ENCODE measurements around the gene AASS. TPM values are rescaled to one million over a fixed set of nuclear protein-coding genes. Genes with fewer than 3 reads are reported as not detected.

Gene AASS
- total RNA-seq, 1 experiment from 2014 or later = 0.91 TPM

DNA sequence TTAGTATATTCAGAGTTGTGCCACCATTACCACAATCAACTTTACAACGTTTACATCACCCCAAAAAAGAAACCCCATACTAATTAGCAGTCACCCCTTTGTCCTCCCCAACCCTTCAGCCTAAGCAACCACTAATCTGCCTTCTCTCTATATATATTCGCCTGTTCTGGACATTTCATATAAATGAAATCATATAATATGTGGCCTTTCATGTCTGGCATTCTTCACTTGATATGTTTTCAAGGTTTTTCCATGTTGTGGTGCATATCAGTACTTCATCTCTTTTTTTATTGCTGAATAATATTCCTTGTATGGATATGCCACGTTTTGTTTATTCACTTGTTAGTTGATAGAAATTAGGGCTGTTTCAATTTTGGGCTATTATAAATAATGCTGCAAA is 70.4 kb downstream of the AASS start:
- CTCF ChIA-PET = no interaction called here
- Histone ChIP-seq H2AFZ (ENCODE audit: low read length) (no peak overlapping the region), H3F3A (ENCODE audit: low read length, unreplicated experiment) (no peaks in the 10 kb centered on the region), H3K9me3 (ENCODE audit: low read length) (no peaks in the 10 kb centered on the region), H3K4me2 (ENCODE audit: low read length) (no peak overlapping the region), H3K9ac (ENCODE audit: low read length) (no peak overlapping the region), H4K20me1 (ENCODE audit: low read length) (no peaks in the 10 kb centered on the region), H3K4me1 (ENCODE audit: insufficient read depth, low read length) (no peaks in the 10 kb centered on the region), H3K36me3 (ENCODE audit: low read depth, low read length) (no peaks in the 10 kb centered on the region), H3K27ac (ENCODE audit: low read length) (no peak overlapping the region), H3K79me2 (ENCODE audit: low read length) (no peaks in the 10 kb centered on the region), H3K9me2 (replicated peaks; ENCODE audit: low read length) (no peaks in the 10 kb centered on the region), H3K27me3 (ENCODE audit: low read length) (no peaks in the 10 kb centered on the region), H3K4me3 (ENCODE audit: low read length) (no peak overlapping the region)
- intact Hi-C loops (cut with micrococcal nuclease) = no loop called here
- TF ChIP-seq EZH2 (IDR thresholded peaks at IDR 0.05; ENCODE audit: low read length, unreplicated experiment) = no peak
- TF ChIP-seq EZH2phosphoT487 (IDR thresholded peaks at IDR 0.05; ENCODE audit: borderline replicate concordance, low read length) = no peak
- TF ChIP-seq, protein P1, sequence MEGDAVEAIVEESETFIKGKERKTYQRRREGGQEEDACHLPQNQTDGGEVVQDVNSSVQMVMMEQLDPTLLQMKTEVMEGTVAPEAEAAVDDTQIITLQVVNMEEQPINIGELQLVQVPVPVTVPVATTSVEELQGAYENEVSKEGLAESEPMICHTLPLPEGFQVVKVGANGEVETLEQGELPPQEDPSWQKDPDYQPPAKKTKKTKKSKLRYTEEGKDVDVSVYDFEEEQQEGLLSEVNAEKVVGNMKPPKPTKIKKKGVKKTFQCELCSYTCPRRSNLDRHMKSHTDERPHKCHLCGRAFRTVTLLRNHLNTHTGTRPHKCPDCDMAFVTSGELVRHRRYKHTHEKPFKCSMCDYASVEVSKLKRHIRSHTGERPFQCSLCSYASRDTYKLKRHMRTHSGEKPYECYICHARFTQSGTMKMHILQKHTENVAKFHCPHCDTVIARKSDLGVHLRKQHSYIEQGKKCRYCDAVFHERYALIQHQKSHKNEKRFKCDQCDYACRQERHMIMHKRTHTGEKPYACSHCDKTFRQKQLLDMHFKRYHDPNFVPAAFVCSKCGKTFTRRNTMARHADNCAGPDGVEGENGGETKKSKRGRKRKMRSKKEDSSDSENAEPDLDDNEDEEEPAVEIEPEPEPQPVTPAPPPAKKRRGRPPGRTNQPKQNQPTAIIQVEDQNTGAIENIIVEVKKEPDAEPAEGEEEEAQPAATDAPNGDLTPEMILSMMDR (conservative IDR thresholded peaks at IDR 0.05; ENCODE audit: low read depth, low read length) = no peak
- DNase-seq (no peak), ATAC-seq (no peak)
- BruUV-seq (replicated peaks) = no TSS peak
- POLR2A ChIA-PET (ENCODE audit: unreplicated experiment) = no interaction called here

GRCh38 chr7:122072924-122073599 is 71.0 kb downstream of the AASS start:
- Histone ChIP-seq H3K9ac (ENCODE audit: low read length) (no peak overlapping the region), H3F3A (ENCODE audit: low read length, unreplicated experiment) (no peaks in the 10 kb centered on the region), H3K4me2 (ENCODE audit: low read length) (no peak overlapping the region), H3K27me3 (ENCODE audit: low read length) (no peaks in the 10 kb centered on the region), H3K4me1 (ENCODE audit: insufficient read depth, low read length) (no peaks in the 10 kb centered on the region), H2AFZ (ENCODE audit: low read length) (no peak overlapping the region), H3K9me3 (ENCODE audit: low read length) (no peaks in the 10 kb centered on the region), H3K79me2 (ENCODE audit: low read length) (no peaks in the 10 kb centered on the region), H3K4me3 (ENCODE audit: low read length) (no peak overlapping the region), H4K20me1 (ENCODE audit: low read length) (no peaks in the 10 kb centered on the region), H3K27ac (ENCODE audit: low read length) (no peak overlapping the region), H3K9me2 (replicated peaks; ENCODE audit: low read length) (no peaks in the 10 kb centered on the region), H3K36me3 (ENCODE audit: low read depth, low read length) (no peaks in the 10 kb centered on the region)
- intact Hi-C loops (cut with micrococcal nuclease) = no loop called here
- no TSS peak for BruUV-seq (replicated peaks)
- no peak for DNase-seq
- POLR2A ChIA-PET (ENCODE audit: unreplicated experiment) = no interaction called here
- TF ChIP-seq, protein P1 (conservative IDR thresholded peaks at IDR 0.05; ENCODE audit: low read depth, low read length) = no peak
- TF ChIP-seq EZH2phosphoT487 (IDR thresholded peaks at IDR 0.05; ENCODE audit: borderline replicate concordance, low read length) = no peak
- CTCF ChIA-PET = no interaction called here
- no peak for ATAC-seq

DNA sequence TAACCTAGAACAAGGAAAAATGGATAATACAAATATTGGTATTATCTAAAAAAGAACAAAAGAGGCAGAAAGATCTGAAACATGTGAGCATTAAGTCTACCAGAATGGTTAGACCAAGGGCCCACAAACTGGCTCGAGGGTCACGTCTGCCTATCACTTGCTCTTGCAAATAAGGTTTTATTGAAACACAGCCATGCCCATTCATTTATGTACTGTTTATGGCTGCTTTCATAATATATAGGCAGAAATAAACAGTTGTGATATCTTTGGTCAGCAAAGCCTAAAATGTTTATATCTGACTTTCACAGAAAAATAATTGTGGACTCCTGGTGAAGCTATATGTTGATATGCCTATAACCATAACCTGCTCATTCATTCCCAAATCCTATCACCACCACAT is 71.8 kb downstream of the AASS start:
- Histone ChIP-seq H3K27ac (ENCODE audit: low read length) (no peak overlapping the region), H3K9ac (ENCODE audit: low read length) (no peak overlapping the region), H3K79me2 (ENCODE audit: low read length) (no peaks in the 10 kb centered on the region), H3F3A (ENCODE audit: low read length, unreplicated experiment) (no peaks in the 10 kb centered on the region), H3K4me1 (ENCODE audit: insufficient read depth, low read length) (no peaks in the 10 kb centered on the region), H3K4me3 (ENCODE audit: low read length) (no peak overlapping the region), H3K27me3 (ENCODE audit: low read length) (no peaks in the 10 kb centered on the region), H4K20me1 (ENCODE audit: low read length) (no peaks in the 10 kb centered on the region), H3K9me2 (replicated peaks; ENCODE audit: low read length) (no peaks in the 10 kb centered on the region), H3K4me2 (ENCODE audit: low read length) (no peak overlapping the region), H3K9me3 (ENCODE audit: low read length) (no peaks in the 10 kb centered on the region), H3K36me3 (ENCODE audit: low read depth, low read length) (no peaks in the 10 kb centered on the region), H2AFZ (ENCODE audit: low read length) (no peak overlapping the region)
- no TSS peak for BruUV-seq (replicated peaks)
- TF ChIP-seq EZH2 (IDR thresholded peaks at IDR 0.05; ENCODE audit: low read length, unreplicated experiment) = no peak
- no peak for TF ChIP-seq EZH2phosphoT487 (IDR thresholded peaks at IDR 0.05; ENCODE audit: borderline replicate concordance, low read length)
- TF ChIP-seq, protein P1 (conservative IDR thresholded peaks at IDR 0.05; ENCODE audit: low read depth, low read length) = no peak
- intact Hi-C loops (cut with micrococcal nuclease) = no loop called here
- ATAC-seq = no peak
- ChIA-PET CTCF (no interaction called here), POLR2A (ENCODE audit: unreplicated experiment) (no interaction called here)
- DNase-seq = no peak
